NCI-H1930 (cell line): Measurements from ENCODE around the gene TLX3.
"Not testable (repeated sequence)": the region's sequence is repeated elsewhere in the genome, so short reads cannot be mapped to it uniquely, and the experiment has no call there.

Experiments
- DNase-seq, 2 experiments: peaks; one replicate each; lab custom pipeline; 2025; lab: John Stamatoyannopoulos, UW

The TLX3 gene

DNA sequence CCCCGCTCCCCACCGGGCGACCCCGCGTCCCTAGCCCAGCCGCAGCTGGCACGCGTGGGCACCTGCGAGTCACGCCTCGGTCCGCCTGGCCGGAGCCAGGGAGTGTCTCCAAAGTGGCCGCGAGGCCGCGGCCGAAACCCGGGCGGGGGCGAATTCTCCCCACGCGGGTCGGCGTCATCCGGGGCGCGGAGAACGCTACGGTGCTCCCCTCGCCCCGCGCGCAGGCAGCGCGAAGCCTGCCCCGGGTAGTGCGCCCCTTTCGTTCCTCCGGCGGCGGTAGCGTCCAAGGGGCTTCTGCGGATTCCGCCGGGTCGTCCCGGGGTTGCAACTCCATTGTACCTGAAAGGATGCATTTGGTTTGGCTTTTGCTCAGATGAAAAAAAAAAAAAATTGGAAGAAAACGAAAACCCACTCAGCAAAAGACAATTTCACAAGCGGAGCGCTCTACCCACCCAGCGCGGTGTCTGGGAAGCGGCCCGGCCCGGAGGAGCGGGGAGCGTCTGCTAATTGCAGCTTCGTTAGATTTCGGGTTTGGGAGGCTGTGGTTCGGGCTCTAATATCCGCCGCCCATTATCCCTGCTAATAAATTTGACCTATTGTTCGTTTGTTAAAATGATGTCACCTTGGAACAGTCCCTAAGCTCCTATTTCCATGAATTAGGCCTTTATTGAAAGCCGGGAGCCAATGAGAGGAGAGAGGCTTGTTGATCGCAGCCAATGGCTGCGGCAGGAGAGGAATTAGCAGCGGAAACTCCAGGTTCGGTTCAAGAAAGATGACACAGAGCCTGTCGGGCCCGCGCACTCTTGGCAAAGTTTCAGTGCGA is at the start of gene TLX3:
Gene TLX3 (plus strand): TSS at position 796 of the 823 bp plus-strand sequence. CDS start 118 bp downstream, outside the sequence.
- peak in 1 of 2 experiments; percentile 6 for DNase-seq

DNA sequence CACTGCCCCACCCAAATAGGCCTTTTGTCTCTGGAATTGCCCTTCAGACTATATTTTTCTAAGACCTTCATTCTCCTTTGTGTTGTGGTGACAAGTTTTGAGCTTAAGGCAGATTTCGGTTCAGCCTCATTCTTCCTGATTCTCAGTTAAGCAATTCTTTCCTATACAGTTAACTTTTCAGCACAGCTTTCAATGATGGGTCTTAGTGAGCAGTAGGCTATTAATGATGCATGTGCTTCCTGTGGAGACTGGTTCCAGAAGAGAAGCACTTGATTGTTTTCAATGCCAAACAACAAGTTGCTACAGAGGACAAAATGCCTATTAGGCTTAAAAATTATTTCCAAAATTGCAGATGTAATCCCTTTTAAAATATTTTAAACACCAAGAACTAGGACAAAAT is 47.7 kb upstream of the TLX3 start:
- DNase-seq, result no peak

DNA sequence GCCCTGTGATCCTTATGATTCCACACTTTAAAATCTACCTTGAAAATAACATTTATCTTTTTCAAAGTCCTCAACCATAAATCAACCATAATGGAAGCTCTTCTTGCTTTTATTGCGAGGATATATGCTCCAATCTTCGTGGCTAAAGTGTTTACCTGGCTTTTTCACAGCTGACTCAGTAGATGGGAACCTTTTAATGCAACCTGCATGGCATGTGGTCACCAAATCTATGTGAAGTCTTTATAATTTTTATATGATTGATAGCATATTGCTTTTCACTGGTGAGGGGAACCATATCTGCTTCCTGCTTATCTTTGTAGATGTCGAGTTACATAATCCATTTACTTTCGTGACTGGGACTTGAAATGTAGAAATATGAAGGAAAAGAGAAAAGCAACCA is 47.1 kb upstream of the TLX3 start:
- no peak for DNase-seq

DNA sequence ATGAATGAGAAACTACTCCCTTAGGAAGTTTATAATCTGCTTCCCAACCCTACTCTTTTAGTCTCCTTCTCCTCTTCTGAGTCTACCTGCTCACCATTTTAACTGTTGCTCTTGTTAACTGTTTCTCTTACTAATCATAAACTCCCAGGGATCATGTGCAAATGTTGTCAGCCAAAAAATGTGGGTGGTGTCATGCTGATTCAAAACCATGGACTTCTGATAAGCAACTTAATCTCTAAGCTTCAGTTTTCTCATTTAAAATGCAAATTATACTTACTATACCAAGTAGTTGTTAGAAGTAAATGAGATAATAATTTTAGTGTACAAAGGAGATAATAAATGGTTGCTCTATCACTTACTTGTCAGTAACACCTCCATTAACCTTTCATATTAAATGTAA is 45.9 kb upstream of the TLX3 start:
- no peak for DNase-seq

DNA sequence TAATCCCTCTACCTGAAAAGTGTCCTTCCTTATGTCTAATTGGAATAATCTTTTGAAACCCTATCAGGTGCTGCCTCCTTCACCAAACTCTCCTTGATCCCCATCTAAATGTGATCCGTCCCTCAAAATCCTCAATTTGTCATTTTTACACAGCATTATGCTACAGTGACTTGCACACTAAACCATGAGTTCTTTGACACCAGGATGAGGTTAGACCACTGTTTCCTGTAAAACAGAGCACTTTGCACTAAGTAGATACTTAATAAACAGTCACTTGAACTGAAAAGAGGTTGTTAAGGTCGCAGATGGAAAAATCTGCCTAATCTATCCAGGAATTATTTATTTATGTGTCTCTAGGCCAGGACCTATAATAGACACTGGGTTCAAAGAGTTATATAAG is 44.2 kb upstream of the TLX3 start:
- no peak for DNase-seq

DNA sequence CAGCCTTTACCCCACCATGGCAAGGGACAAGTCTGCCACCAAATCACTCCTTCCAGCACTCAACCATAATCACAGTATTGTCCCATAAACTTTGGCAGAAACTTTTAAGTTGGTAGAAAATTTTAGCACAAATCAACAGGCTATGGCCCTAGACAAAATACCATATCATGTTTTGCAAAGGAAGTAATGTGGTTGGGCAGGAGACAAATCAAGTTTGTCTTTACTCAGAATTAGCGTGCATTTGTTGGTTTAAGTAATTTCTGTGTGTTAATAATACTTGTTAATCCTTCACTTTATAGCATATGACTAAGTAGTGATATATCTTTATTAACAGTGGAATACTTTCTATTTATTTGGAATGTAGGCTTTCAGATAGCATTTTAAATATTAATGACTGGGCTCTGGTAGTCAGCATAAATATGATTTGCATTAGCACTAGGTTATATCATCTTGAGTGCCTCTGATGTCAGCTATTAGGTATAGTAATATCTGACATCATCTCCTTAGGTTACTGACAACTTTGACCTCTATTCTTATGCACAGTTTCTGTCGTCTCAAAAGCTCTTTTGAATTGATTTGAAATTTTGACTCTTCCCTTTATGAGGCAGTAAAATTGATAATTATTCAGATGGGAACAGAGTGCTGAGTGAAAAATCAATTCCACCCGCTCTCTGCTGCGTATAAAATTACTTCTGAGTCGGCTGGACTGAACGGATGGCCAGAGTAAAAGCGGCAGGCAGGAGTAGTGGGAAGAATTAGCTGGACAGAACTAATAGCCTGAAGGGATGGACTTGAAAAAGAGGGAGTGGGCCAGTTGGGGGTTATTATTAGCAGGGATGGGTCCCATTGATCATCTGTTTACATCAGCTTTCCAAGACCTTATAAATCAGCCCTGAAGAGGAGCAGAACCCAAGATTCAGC is 40.1 kb upstream of the TLX3 start:
- DNase-seq, result no peak

DNA sequence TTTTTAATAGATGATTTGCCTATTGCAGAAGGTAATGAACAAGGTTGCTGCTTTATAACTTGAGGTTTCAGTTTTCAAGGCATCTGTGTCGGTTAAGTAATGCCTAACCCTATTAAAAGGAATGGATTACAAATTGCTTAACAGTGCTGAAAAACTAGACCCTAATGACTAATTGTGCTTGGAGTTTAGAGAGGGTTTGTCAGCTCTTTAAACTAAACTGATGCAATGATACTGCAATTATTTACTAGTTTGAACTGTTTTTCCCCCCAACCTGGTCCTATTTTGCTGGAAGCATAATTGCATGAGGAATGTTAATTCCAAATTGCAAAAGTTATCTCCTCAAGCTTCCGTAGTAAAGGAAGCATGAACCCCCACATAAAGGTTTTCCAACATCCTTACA is 39.3 kb upstream of the TLX3 start:
- no peak for DNase-seq

DNA sequence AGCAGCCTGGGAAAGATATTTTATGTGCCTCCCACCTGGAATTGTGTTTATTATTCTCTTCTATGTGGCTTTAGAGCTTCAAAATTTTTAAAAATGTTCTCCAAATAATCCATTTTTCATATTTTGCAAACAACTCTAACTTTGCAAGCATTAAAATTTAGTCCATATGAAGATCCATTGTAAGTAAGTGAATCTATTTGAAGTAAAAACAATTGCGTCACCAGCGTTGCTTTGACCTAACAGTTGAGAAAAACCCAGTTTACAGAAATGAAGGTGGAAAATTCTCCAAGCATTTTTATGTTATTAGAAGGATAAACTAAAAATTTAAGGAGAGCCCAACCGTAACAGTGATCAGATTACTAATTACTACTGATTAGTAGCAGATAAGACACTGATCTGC is 38.9 kb upstream of the TLX3 start:
- DNase-seq, result no peak

DNA sequence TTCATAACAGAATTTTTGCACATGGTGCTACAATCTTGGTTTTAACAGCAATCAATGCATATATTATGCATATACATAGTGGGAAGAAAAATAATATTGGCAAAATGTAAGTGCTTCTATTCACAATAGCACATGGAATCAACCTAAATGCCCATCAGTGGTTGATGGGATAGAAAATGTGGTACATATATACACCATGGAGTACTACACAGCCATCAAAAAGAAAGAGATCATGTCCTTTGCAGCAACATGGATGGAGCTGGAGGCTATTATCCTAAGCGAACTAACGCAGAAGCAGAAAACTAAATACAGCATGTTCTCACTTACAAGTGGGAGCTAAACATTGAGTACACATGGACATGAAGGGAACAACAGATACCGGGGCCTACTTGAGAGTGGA is 37.2 kb upstream of the TLX3 start:
- DNase-seq, result no peak

DNA sequence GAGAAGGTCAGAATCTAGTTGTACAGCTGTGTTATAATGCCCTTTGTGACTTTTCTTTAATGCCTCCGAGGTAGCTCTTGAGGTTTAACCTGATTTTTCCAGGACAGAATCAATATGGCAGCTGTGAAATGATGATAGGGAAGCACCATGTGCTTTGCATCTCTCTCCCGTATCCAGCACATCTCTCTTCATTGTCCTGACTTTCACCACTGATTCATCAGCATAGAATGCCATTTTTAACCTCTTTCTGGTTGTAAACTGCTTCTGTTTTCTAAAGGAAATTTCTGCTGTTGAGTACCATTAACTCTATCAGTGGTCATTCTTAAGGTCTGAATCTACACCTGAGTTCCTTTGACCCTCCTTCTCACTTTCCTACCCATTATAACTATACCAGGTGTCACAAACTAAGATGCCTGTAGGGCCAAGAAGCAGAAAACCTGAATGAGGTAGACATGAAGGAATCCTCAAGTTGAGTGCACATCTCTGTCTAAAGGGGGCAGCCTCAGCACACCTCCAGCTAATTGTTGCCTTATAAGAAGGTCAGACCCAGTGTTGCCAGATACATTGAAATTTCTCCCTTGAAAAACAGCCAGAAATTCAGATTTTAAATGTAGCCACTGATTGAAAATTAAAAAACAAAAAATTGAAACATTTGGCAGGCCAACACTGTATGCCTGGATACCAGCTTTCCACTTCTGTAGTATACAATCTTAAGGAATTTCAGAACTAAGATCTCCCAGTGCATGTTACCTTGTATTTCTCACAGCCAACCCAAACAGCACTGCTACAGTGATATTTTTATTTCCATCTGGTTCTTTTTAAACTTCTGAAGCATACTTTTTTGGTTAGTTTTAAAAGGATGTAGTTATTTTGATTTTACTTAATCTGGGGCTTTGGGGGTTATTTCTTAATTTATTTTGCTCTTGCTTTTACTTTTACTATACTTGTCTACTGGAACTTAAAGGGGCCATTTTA is 35.8 kb upstream of the TLX3 start:
- DNase-seq, result no peak

DNA sequence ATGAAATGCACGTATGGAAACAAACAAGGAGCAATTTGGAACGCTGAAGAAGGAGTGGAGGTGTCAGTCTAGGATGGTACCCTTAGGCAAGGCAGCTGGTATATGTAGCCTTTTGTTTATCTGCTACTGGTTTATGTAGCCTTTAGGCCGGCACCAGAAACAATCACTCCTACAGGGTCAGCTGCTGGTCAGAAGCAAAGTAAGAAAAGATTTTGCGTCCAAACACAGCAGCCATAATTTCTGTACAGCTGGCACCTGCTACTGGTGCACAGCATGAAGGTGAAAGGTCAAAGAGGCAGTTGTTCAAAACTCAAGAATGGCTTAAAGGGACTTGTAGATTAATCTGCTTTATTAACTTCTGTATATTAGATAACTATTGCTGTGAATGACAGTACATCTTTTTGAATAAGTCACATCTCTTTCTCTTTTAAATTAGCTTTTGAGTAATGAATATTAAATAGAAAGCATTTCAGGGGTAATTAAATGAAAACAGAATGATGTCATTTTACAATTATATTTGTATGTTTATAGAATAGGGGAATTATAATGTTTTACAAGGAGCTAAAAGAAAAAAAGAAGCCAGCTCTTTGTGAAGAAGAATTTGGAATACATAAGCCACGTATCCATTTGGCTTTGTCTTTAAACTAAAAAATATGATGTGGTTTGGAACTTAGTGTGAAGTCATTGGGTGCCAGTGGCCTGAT is 33.1 kb upstream of the TLX3 start:
- DNase-seq, result peak in 1 of 2 experiments; percentile 45

DNA sequence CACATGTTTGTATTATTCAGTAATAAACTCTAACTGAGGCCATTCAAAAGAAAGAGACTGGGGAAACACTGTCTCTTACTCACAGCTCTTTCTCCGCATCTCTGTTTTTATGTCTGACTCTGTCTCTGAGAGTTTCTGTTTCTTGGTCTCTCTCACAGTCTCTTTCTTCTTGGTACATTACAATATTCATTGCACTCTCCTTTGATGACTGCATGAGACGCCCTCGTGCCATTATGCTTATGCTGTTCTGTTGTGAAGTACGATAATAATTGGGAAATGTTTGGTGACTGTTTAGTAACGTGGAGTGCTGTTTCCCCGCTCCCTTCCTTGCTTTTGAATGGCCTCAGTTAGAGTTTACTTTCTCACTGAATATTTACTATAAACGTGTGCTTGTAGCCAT is 25.3 kb upstream of the TLX3 start:
- no peak for DNase-seq

DNA sequence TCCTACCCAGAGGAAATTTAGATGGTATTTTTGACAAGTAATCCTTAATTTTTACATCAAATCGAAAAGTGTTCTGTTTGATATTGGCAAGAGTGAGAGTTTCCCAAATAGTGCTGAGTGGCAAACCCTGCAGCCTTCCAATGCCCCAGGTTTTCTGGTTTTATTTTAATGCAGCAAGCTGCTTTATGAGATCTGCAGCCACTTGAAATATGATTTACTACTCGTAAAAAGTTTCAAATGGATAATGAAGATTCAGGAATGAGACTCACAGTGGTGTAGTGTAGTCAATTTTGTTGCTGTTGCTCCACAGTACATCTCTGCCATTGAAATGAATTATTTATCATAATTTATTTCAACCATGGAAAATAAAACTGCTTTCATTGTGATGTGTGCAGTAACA is 23.6 kb upstream of the TLX3 start:
- no peak for DNase-seq

DNA sequence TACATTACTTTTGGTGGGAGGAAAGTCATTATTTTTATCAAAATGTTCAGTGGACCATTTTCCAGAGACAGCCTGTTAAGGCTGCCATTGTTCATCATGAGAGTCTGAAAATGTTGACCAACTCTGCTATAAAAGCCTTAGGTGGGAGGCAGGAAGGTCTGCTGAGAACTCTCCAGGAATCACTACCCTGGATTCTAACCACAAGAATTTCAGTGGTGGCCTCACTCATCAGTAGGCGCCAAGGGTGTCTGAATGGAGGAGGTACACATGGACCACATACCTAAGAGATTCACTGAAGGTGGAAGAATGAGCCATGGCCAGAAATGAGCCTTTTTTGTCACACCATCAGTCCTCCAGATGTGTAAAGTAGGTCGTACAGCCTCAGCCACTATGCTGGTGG is 21.0 kb upstream of the TLX3 start:
- DNase-seq, result no peak

DNA sequence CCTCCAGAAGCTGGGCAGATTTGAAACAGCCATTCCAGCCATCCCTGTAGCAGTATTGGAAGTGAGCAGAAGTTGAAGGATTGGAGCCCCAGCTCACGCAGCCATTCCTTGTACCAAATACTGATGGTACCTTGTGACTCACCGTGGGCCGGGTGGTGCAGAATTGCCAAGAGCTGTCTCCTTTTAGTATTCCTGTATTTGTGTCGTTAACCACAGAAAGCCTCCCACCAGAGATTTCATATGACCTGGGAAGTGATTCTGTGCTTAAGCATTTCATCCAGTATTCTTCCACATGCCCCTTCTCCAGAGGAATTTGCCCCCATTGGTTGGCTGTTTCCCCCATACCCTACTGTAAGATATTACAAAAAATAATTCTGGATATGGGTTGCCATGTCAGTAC is 17.7 kb upstream of the TLX3 start:
- no peak for DNase-seq

DNA sequence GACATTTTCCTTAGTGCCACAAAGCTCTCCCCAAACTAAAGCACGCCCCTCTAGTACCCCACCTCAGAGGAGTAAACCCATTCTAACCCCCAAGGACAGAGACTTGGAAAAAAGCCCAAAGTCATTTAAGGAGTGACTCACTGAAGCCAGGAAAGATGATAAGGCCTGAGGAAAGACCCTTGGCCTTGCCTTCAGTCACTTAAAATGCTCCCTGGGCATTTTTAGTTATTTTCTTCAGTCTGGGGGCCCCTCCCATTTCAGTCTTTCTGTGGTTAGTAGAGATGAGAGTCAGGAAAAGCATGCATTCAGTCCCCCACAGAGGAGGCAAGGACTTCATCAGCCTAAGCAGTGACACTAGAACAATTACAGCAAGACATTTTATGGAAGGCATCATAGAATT is 13.7 kb upstream of the TLX3 start:
- no peak for DNase-seq

DNA sequence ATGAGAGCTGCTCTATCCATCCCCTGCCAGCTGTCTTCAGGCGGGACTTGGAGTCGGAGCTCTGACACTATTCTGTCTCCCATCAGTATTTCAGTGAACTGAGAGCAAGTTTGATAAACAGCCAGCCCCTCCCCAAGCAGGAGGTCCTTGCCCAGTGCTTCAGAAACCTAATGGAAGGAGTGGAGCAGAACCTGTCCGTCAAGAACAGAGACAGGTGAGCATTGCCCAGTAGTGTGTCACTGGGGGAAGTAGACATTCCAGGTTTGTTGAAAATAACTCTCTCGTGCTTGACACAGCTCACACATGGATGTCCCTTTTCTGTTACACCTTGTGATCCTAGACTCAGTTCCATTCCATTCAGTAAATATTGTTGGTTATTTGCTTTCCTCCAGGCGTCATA is 13.2 kb upstream of the TLX3 start:
- DNase-seq, result no peak

DNA sequence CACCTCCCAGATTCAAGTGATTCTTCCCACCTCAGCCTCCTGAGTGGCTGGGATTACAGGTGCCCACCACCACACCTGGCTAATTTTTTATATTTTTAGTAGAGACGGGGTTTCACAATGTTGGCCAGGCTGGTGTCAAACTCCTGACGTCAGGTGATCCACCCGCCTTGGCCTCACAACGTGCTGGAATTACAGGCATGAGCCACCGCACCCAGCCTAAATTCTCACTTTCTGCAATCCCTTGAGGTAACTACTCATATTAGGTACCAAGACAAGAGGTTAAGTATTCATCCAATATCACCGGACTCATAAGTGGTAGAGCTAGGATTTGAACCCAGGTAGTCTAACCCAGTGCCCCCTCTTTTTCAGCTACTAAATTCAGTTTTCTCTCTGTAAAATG is 11.1 kb upstream of the TLX3 start:
- not testable (repeated sequence) for DNase-seq

DNA sequence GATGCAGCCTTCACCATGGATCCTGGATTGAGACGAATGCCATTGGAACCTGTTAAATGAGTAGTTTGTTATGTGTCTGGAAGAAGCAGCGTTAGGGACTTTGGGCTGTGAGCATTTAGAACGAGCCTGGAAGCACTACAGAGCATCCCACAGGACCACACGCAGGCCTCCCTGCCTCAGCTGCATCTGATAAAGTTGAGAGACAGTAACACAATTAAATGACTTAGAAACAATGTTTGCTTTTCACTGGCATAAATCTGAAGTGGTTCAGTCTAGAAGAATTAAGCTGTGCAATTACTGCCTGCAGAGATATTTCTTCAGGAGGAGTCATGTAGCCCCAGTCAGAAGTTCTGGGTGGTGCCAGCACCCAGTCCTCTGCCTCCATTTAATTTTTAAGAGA is 9.8 kb upstream of the TLX3 start:
- no peak for DNase-seq

DNA sequence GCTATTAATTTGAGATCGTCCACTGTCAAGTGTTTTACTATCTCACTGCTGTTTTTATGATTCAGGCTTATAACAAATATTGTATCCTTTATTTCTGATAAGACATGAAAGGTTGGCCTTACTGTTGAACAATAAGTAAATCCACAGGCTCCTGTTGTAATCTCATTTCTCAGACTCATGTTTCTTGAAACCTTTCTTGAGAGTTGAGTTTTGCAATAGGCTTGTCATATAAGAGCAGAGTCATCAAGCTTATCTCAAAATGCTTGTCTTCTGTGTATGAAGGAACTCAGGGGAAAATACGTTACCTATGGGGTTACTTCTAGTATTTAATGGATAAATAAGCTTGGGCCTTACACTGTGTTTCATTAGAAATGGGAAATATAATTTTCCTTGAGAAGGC is 9.2 kb upstream of the TLX3 start:
- DNase-seq, result no peak

DNA sequence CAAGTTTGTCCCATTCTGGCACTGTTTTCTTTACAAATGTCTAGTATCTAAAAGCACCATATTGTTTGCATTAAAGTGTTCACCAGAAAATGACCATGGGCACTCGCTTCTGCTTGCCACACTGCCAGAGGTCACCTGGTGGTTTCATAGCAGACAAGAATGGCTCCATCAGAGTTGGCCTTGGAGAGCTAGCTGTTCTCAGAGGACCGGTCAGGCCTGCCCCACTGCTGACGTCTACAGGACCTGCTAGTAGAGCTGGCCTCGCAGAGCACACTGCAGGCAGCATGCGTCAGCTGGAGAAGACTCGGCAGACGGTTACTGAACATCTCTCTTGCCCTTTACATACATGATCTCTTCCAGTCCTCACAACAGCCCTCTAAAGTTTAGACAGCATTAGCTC is 8.7 kb upstream of the TLX3 start:
- no peak for DNase-seq
